Measurements from ENCODE around the gene KSR2.

GRCh38 chr12:117835156-117835555, 133.6 kb downstream of the KSR2 start:
- TF ChIP-seq, protein P1, sequence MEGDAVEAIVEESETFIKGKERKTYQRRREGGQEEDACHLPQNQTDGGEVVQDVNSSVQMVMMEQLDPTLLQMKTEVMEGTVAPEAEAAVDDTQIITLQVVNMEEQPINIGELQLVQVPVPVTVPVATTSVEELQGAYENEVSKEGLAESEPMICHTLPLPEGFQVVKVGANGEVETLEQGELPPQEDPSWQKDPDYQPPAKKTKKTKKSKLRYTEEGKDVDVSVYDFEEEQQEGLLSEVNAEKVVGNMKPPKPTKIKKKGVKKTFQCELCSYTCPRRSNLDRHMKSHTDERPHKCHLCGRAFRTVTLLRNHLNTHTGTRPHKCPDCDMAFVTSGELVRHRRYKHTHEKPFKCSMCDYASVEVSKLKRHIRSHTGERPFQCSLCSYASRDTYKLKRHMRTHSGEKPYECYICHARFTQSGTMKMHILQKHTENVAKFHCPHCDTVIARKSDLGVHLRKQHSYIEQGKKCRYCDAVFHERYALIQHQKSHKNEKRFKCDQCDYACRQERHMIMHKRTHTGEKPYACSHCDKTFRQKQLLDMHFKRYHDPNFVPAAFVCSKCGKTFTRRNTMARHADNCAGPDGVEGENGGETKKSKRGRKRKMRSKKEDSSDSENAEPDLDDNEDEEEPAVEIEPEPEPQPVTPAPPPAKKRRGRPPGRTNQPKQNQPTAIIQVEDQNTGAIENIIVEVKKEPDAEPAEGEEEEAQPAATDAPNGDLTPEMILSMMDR (IDR thresholded peaks at IDR 0.05 in 4 of 5, conservative IDR thresholded peaks at IDR 0.05 in 1 of 5): no peak
- no peak for TF ChIP-seq POLR2A (IDR thresholded peaks at IDR 0.05)

All from gastrocnemius medialis (tissue), 4 donors.